ENCODE measurements around the gene CLEC5A. TPM values are rescaled to one million over a fixed set of nuclear protein-coding genes. Genes with fewer than 3 reads are reported as not detected.

Gene CLEC5A
- total RNA-seq, result under 0.01 TPM

DNA sequence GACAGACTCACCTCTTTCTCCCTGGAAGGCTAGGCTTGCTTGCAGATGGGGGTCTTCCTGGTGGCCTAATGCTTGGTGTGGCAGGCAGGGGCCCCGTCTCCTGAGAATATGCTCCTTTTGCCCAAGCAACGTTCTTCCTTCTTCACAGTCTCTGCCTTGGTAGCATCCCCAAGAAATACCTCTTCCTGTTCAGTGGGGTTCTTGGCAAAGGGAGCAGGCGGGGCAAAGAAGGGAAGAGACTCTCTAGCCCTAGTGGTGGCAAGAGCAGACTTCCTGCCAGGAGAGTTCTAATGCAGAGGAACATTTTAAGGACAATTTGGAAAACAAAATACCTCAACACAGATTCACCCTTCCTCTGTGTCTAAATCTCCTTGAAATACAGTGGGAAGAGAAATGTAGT lies at the start of gene CLEC5A:
CLEC5A (minus strand) TSS at position 179 of the 400 bp plus-strand sequence. CDS start 682 bp downstream, outside the sequence.

DNA sequence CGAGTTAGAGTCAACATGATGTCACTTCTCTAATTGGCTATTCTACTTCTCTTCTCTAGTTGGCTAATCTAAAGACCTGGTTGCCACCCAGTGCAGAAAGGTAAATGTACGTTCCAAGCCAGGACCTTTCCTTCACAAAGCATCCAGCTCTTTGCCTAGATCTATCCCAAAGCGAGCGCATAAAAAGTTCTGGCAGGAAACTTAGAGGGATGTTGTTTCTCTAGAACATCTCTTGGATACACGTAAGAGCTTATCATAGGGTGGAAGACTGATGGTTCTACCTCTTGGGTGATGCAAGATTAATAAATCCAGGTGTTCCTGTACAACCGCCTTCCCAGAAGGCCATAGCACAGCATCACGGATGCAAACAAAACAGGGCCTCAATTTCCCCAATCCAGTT lies 26.9 kb upstream of the CLEC5A start, which contains the start of gene TAS2R38:
TAS2R38 (minus strand) TSS at position 101 of the 400 bp plus-strand sequence; CDS start at position 17, 84 bp downstream.

DNA sequence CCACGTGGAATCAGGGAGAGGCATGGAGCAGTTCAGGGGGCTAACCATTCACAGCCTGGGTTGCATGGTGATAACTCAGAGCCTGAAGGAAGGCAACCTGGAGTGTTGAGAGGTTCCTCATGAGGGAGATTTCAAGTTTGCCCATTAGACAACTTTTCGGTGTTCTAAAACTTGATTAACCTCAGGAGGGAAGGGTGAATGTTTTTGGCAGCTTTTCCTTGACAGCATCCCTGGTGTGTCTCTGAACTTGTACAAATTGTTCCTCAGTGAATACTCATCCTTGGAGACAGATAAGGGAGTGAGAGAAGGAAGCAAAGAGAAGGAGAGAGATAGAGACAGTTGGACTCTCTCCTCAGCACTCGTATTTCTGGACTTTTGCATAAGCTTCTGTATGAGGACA lies 30.7 kb downstream of the CLEC5A start, which contains the start of gene OR9A4:
OR9A4 (plus strand) TSS at position 301 of the 400 bp plus-strand sequence. CDS start 2,477 bp downstream, outside the sequence.

Other genes starting within 250 kb of the CLEC5A start
- gene DENND11, start 244.8 kb downstream of the CLEC5A start, total RNA-seq, result 35.3 TPM
- 0.23 TPM for gene WEE2, start 238.6 kb downstream of the CLEC5A start, total RNA-seq
- 87.2 TPM for gene SSBP1, start 208.6 kb downstream of the CLEC5A start, total RNA-seq
- 4.6 TPM for gene TAS2R3, start 182.9 kb downstream of the CLEC5A start, total RNA-seq
- 4.4 TPM for gene TAS2R4, start 170.3 kb downstream of the CLEC5A start, total RNA-seq
- 1.8 TPM for gene TAS2R5, start 156.8 kb downstream of the CLEC5A start, total RNA-seq
- not detected for gene PRSS37, start 105.5 kb downstream of the CLEC5A start, total RNA-seq
- gene OR9A4, start 30.6 kb downstream of the CLEC5A start, total RNA-seq, result 0.23 TPM
- not detected for gene TAS2R38, start 26.8 kb upstream of the CLEC5A start, total RNA-seq
- gene MGAM, start 48.9 kb upstream of the CLEC5A start, total RNA-seq, result 0.46 TPM
- 0.23 TPM for gene MGAM2, start 164.7 kb upstream of the CLEC5A start, total RNA-seq